HG03095 (cell line): ENCODE measurements around the gene MDGA2.
"Not testable (repeated sequence)": the region's sequence is repeated elsewhere in the genome, so short reads cannot be mapped to it uniquely, and the experiment has no call there.

Experiments used
- ATAC-seq: cut with Tn5 transposase; IDR thresholded peaks from one replicate; pipeline ENCODE4 v1.9.1; 2021; ENCODE audit warnings: moderate library complexity; ENCODE audit not compliant: unreplicated experiment

MDGA2 gene

GRCh38 chr14:47257013-47257412, 418.4 kb downstream of the MDGA2 start:
- ATAC-seq = no peak

- no peak for ATAC-seq
Measured at GRCh38 chr14:47252802-47253201, 422.6 kb downstream of the MDGA2 start.

GRCh38 chr14:47246367-47246766, 429.0 kb downstream of the MDGA2 start:
- no peak for ATAC-seq

GRCh38 chr14:47242579-47242978, 432.8 kb downstream of the MDGA2 start:
- ATAC-seq = not testable (repeated sequence)

GRCh38 chr14:47240748-47241437, 434.5 kb downstream of the MDGA2 start:
- ATAC-seq = no peak

GRCh38 chr14:47235619-47236018, 439.8 kb downstream of the MDGA2 start:
- ATAC-seq = no peak

GRCh38 chr14:47226877-47227520, 448.4 kb downstream of the MDGA2 start:
- no peak for ATAC-seq

- ATAC-seq = no peak
Measured at GRCh38 chr14:47223656-47224055, 451.7 kb downstream of the MDGA2 start.

GRCh38 chr14:47220096-47220495, 455.3 kb downstream of the MDGA2 start:
- ATAC-seq = no peak

- no peak for ATAC-seq
Measured at GRCh38 chr14:47211263-47211662, 464.1 kb downstream of the MDGA2 start.

GRCh38 chr14:47210099-47210498, 465.3 kb downstream of the MDGA2 start:
- no peak for ATAC-seq

GRCh38 chr14:47208434-47208833, 467.0 kb downstream of the MDGA2 start:
- ATAC-seq = no peak

- ATAC-seq = no peak
Measured at GRCh38 chr14:47207617-47208016, 467.8 kb downstream of the MDGA2 start.

- ATAC-seq = no peak
Measured at GRCh38 chr14:47200740-47201139, 474.7 kb downstream of the MDGA2 start.

- no peak for ATAC-seq
Measured at GRCh38 chr14:47195582-47195981, 479.8 kb downstream of the MDGA2 start.

- no peak for ATAC-seq
Measured at GRCh38 chr14:47194055-47194454, 481.4 kb downstream of the MDGA2 start.

- not testable (repeated sequence) for ATAC-seq
Measured at GRCh38 chr14:47192203-47192602, 483.2 kb downstream of the MDGA2 start.

GRCh38 chr14:47191700-47192099, 483.7 kb downstream of the MDGA2 start:
- no peak for ATAC-seq

- ATAC-seq = no peak
Measured at GRCh38 chr14:47189911-47190484, 485.4 kb downstream of the MDGA2 start.

GRCh38 chr14:47186486-47186885, 488.9 kb downstream of the MDGA2 start:
- ATAC-seq = no peak

GRCh38 chr14:47179906-47180305, 495.5 kb downstream of the MDGA2 start:
- no peak for ATAC-seq

GRCh38 chr14:47171896-47172295, 503.5 kb downstream of the MDGA2 start:
- ATAC-seq = not testable (repeated sequence)
